Stimulated activated naive CD8-positive, alpha-beta T cell treated with anti-CD3 and anti-CD28 coated beads, Interleukin-15, Interleukin-2, amounts not matched to agents 100 ng/mL and 50 ng/mL, for 24 hours (primary cell): ENCODE data around the gene B3GNT9.

ENCODE experiments used
- H3K27ac Mint-ChIP-seq: one replicate; pipeline ENCODE4 v1.8.0; 2021; ENCODE audit warnings: mild to moderate bottlenecking, mixed read lengths
- H3K27me3 Mint-ChIP-seq: one replicate; pipeline ENCODE4 v1.8.0; 2021; ENCODE audit warnings: mixed read lengths
- H3K36me3 Mint-ChIP-seq: one replicate; pipeline ENCODE4 v1.8.0; 2021; ENCODE audit warnings: low read depth, mixed read lengths
- H3K4me1 Mint-ChIP-seq: one replicate; pipeline ENCODE4 v1.8.0; 2021; ENCODE audit warnings: low read depth, mixed read lengths
- H3K4me3 Mint-ChIP-seq: one replicate; pipeline ENCODE4 v1.8.0; 2021; ENCODE audit warnings: mild to moderate bottlenecking, mixed read lengths
- H3K9me3 Mint-ChIP-seq: one replicate; pipeline ENCODE4 v1.8.0; 2021; ENCODE audit warnings: mixed read lengths

The B3GNT9 gene

GRCh38 chr16:67179421-67180080 lies 28.8 kb upstream of the B3GNT9 start:
- Mint-ChIP-seq H3K27ac (no peak overlapping the region), H3K27me3 (peaks cover 34% of the 10 kb centered on the region), H3K4me1 (peaks cover 19% of the 10 kb centered on the region), H3K9me3 (no peaks in the 10 kb centered on the region), H3K36me3 (no peaks in the 10 kb centered on the region), H3K4me3 (no peak overlapping the region)

GRCh38 chr16:67177743-67178699 lies 27.2 kb upstream of the B3GNT9 start:
- peaks cover 32% of the 10 kb centered on the region for H3K4me1 Mint-ChIP-seq
- peaks cover 45% of the 10 kb centered on the region for H3K27me3 Mint-ChIP-seq
- no peak overlapping the region for H3K27ac Mint-ChIP-seq
- peak overlapping the region; percentile 41 for H3K4me3 Mint-ChIP-seq
- no peaks in the 10 kb centered on the region for H3K9me3 Mint-ChIP-seq
- H3K36me3 Mint-ChIP-seq = no peaks in the 10 kb centered on the region

GRCh38 chr16:67176662-67177061 lies 25.9 kb upstream of the B3GNT9 start:
- Mint-ChIP-seq H3K27ac (no peak overlapping the region), H3K27me3 (peaks cover 55% of the 10 kb centered on the region), H3K36me3 (no peaks in the 10 kb centered on the region), H3K4me1 (peaks cover 33% of the 10 kb centered on the region), H3K9me3 (no peaks in the 10 kb centered on the region), H3K4me3 (no peak overlapping the region)

GRCh38 chr16:67174706-67175231 lies 24.0 kb upstream of the B3GNT9 start:
- peaks cover 43% of the 10 kb centered on the region for H3K4me1 Mint-ChIP-seq
- peaks cover 69% of the 10 kb centered on the region for H3K27me3 Mint-ChIP-seq
- no peaks in the 10 kb centered on the region for H3K9me3 Mint-ChIP-seq
- H3K27ac Mint-ChIP-seq = no peak overlapping the region
- no peaks in the 10 kb centered on the region for H3K36me3 Mint-ChIP-seq
- no peak overlapping the region for H3K4me3 Mint-ChIP-seq

- H3K27ac Mint-ChIP-seq = peak overlapping the region; percentile 76
Observed at GRCh38 chr16:67173808-67174705, 23.3 kb upstream of the B3GNT9 start.

GRCh38 chr16:67173323-67173722 lies 22.5 kb upstream of the B3GNT9 start:
- no peaks in the 10 kb centered on the region for H3K36me3 Mint-ChIP-seq
- H3K4me1 Mint-ChIP-seq = peaks cover 39% of the 10 kb centered on the region
- H3K27ac Mint-ChIP-seq = peak overlapping the region; percentile 76
- no peaks in the 10 kb centered on the region for H3K9me3 Mint-ChIP-seq
- H3K4me3 Mint-ChIP-seq = peak overlapping the region; percentile 81
- H3K27me3 Mint-ChIP-seq = peaks cover 75% of the 10 kb centered on the region

More at GRCh38 chr16:67173808-67174705, 23.3 kb upstream of the B3GNT9 start:
- Mint-ChIP-seq H3K36me3 (no peaks in the 10 kb centered on the region), H3K4me3 (peak overlapping the region; percentile 81), H3K27me3 (peaks cover 73% of the 10 kb centered on the region), H3K4me1 (peaks cover 45% of the 10 kb centered on the region), H3K9me3 (no peaks in the 10 kb centered on the region)

- Mint-ChIP-seq H3K27ac (no peak overlapping the region), H3K9me3 (no peaks in the 10 kb centered on the region), H3K4me1 (peaks cover 27% of the 10 kb centered on the region), H3K36me3 (no peaks in the 10 kb centered on the region), H3K4me3 (peak overlapping the region; percentile 62), H3K27me3 (peaks cover 77% of the 10 kb centered on the region)
Observed at GRCh38 chr16:67170949-67171649, 20.3 kb upstream of the B3GNT9 start.

GRCh38 chr16:67170168-67170948 lies 19.6 kb upstream of the B3GNT9 start, which contains the start of gene NOL3:
Gene NOL3 (plus strand): TSS chr16:67170538.
- Mint-ChIP-seq H3K4me3 (peak within 1 kb of the TSS; percentile 70), H3K27ac (peak within 1 kb of the TSS; percentile 49), H3K36me3 (no peaks in the 10 kb centered on the region), H3K27me3 (peaks cover 72% of the 10 kb centered on the region), H3K4me1 (peaks cover 29% of the 10 kb centered on the region), H3K9me3 (no peaks in the 10 kb centered on the region)

- peak overlapping the region; percentile 70 for H3K4me3 Mint-ChIP-seq
Observed at GRCh38 chr16:67169642-67170167, 18.9 kb upstream of the B3GNT9 start.

GRCh38 chr16:67169011-67169451 lies 18.2 kb upstream of the B3GNT9 start:
- Mint-ChIP-seq H3K4me3 (no peak overlapping the region), H3K27me3 (peaks cover 77% of the 10 kb centered on the region), H3K27ac (no peak overlapping the region), H3K9me3 (no peaks in the 10 kb centered on the region), H3K36me3 (no peaks in the 10 kb centered on the region), H3K4me1 (peaks cover 35% of the 10 kb centered on the region)

More at GRCh38 chr16:67169642-67170167, 18.9 kb upstream of the B3GNT9 start:
- Mint-ChIP-seq H3K4me1 (peaks cover 34% of the 10 kb centered on the region), H3K36me3 (no peaks in the 10 kb centered on the region), H3K27me3 (peaks cover 74% of the 10 kb centered on the region), H3K9me3 (no peaks in the 10 kb centered on the region), H3K27ac (peak overlapping the region; percentile 49)

GRCh38 chr16:67167588-67167987 lies 16.8 kb upstream of the B3GNT9 start:
- Mint-ChIP-seq H3K27me3 (peaks cover 70% of the 10 kb centered on the region), H3K9me3 (no peaks in the 10 kb centered on the region), H3K27ac (no peak overlapping the region), H3K4me3 (no peak overlapping the region), H3K4me1 (peaks cover 30% of the 10 kb centered on the region), H3K36me3 (no peaks in the 10 kb centered on the region)

GRCh38 chr16:67166598-67167168 lies 15.9 kb upstream of the B3GNT9 start:
- no peak overlapping the region for H3K4me3 Mint-ChIP-seq
- H3K27me3 Mint-ChIP-seq = peaks cover 70% of the 10 kb centered on the region
- H3K4me1 Mint-ChIP-seq = peaks cover 39% of the 10 kb centered on the region
- no peaks in the 10 kb centered on the region for H3K9me3 Mint-ChIP-seq
- H3K27ac Mint-ChIP-seq = no peak overlapping the region
- H3K36me3 Mint-ChIP-seq = no peaks in the 10 kb centered on the region

- Mint-ChIP-seq H3K9me3 (no peaks in the 10 kb centered on the region), H3K4me1 (peaks cover 41% of the 10 kb centered on the region), H3K36me3 (no peaks in the 10 kb centered on the region), H3K27ac (no peak overlapping the region), H3K4me3 (no peak overlapping the region), H3K27me3 (peaks cover 68% of the 10 kb centered on the region)
Observed at GRCh38 chr16:67166110-67166547, 15.3 kb upstream of the B3GNT9 start.
